T-helper 1 cell treated with Interleukin-12 subunit alpha and Interleukin-12 subunit beta and Interleukin-4 antibody, amounts not matched to agents 30 μg/mL and 1 μg/mL, for 36 hours (primary cell): Measurements from ENCODE around the gene CAGE1.

Experiments
- H3K27ac Mint-ChIP-seq: one replicate; pipeline ENCODE4 v1.8.0; 2021; ENCODE audit warnings: mild to moderate bottlenecking, mixed read lengths
- H3K27me3 Mint-ChIP-seq: one replicate; pipeline ENCODE4 v1.8.0; 2021; ENCODE audit warnings: low read depth, mixed read lengths
- H3K36me3 Mint-ChIP-seq: one replicate; pipeline ENCODE4 v1.8.0; 2021; ENCODE audit warnings: low read depth, mixed read lengths
- H3K4me1 Mint-ChIP-seq: one replicate; pipeline ENCODE4 v1.8.0; 2021; ENCODE audit warnings: low read depth, mixed read lengths
- H3K4me3 Mint-ChIP-seq: one replicate; pipeline ENCODE4 v1.8.0; 2021; ENCODE audit warnings: mild to moderate bottlenecking, moderate library complexity, mixed read lengths
- H3K9me3 Mint-ChIP-seq: one replicate; pipeline ENCODE4 v1.8.0; 2021; ENCODE audit warnings: mixed read lengths

CAGE1 gene

DNA sequence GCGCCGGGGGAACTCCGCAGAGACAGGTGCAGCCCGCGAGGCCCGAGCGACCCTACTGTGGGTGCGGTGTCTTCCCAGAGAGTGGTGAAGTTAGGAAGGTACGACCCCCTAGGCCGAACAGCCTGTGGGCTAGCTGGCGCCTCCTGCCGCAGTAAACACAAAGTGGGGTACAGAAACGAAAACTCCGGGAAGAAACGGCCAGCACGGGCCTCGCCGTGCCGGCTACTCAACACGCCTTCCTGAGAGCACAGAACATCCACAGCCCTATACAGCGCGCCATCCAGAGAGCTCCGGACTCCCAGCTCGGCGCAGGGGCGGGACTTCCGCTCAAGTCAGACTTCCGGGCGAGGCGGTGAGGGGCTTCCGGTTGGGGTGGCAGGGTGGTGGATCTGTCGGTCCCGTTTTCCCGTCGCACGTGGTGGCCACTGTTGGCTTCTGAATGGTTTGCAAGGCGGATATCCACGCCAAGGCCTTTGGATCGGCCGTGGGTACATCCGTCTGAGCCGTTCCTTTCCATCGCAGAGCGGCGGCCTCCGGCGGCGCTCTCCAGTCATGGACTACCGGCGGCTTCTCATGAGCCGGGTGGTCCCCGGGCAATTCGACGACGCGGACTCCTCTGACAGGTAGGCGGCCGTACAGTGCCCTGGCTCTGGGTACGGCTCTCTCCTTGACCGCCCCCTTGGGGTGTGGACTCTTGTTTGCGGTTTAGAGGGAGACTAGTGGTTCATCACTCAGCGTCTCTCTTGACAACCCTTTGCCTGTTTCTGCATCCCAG lies at the start of gene CAGE1, which contains the start of gene RIOK1:
CAGE1 (minus strand) TSS at position 292 of the 775 bp plus-strand sequence. CDS start 2,569 bp downstream, outside the sequence.
RIOK1 (plus strand) TSS at position 358 of the 775 bp plus-strand sequence; CDS start at position 553, 195 bp downstream.
- Mint-ChIP-seq H3K4me1 (peaks cover 38% of the 10 kb centered on the region), H3K9me3 (no peaks in the 10 kb centered on the region)

DNA sequence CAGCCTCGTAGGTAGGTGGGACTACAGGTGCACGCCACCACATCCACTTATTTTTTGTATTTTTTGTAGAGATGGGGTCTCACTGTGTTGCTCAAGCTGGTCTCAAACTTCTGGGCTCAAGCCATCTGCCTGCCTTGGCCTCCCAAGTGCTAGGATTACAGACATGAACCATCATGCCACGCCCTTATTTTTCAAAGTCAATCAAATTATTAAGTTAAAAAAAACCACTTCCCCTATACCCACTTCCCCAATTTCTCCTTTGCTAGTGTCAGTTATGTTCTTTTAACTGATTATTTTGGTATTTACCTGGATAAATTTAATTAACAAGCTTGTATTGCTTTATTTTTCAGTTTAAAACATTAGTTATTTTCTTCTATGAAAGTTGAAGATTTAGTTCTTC lies 49.7 kb upstream of the CAGE1 start:
- Mint-ChIP-seq H3K27ac (no peak overlapping the region), H3K27me3 (peaks cover 5% of the 10 kb centered on the region), H3K4me1 (no peaks in the 10 kb centered on the region), H3K9me3 (no peaks in the 10 kb centered on the region), H3K36me3 (no peaks in the 10 kb centered on the region), H3K4me3 (no peak overlapping the region)

More for the DNA sequence above, at the start of gene CAGE1, which contains the start of gene RIOK1:
- peak within 1 kb of the TSS; percentile 100 for H3K27ac Mint-ChIP-seq
- H3K27me3 Mint-ChIP-seq: no peaks in the 10 kb centered on the region
- H3K4me3 Mint-ChIP-seq: peak within 1 kb of the TSS; percentile 94
- peaks cover 18% of the 10 kb centered on the region for H3K36me3 Mint-ChIP-seq

DNA sequence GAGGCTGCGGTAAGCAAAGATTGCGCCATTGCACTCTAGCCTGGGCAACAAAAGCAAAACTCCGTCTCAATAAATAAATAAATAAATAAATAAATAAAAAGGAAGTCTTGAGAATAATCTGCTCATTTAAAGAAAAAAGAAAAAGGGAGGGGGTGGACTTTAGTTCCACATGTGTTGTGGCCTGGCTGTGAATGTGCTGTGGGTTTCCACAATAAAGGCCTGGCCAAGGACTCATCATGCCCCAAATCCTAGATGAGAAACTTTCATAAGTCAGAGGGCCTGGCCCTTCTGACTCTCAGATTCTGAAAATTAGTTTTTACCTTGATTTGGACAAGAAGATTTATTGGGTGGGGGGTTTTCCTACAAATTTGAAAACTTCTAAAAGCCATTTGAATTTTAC lies 48.5 kb upstream of the CAGE1 start:
- no peaks in the 10 kb centered on the region for H3K36me3 Mint-ChIP-seq
- no peak overlapping the region for H3K4me3 Mint-ChIP-seq
- H3K27me3 Mint-ChIP-seq: peaks cover 5% of the 10 kb centered on the region
- H3K4me1 Mint-ChIP-seq: no peaks in the 10 kb centered on the region
- H3K9me3 Mint-ChIP-seq: no peaks in the 10 kb centered on the region
- no peak overlapping the region for H3K27ac Mint-ChIP-seq

DNA sequence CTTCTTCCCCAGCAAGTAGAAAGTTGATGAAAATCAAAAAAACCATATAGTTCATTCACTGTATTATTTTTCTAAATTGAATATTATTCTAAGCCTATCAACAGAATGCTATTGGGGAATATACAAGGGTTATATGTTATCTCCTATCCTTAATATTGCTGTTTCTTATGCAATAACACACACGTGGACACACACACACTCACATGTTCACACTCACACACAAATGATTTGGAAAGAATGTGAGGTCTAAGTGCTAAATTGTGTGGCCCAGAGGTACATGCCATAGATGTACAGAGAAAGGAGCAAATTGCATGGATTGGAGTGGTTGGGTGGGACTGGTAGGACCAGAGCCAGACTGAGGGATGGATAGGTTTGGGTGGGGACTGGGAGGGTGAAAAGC lies 45.1 kb upstream of the CAGE1 start:
- Mint-ChIP-seq H3K4me1 (no peaks in the 10 kb centered on the region), H3K27me3 (peaks cover 5% of the 10 kb centered on the region), H3K4me3 (no peak overlapping the region), H3K9me3 (no peaks in the 10 kb centered on the region), H3K36me3 (no peaks in the 10 kb centered on the region), H3K27ac (no peak overlapping the region)

DNA sequence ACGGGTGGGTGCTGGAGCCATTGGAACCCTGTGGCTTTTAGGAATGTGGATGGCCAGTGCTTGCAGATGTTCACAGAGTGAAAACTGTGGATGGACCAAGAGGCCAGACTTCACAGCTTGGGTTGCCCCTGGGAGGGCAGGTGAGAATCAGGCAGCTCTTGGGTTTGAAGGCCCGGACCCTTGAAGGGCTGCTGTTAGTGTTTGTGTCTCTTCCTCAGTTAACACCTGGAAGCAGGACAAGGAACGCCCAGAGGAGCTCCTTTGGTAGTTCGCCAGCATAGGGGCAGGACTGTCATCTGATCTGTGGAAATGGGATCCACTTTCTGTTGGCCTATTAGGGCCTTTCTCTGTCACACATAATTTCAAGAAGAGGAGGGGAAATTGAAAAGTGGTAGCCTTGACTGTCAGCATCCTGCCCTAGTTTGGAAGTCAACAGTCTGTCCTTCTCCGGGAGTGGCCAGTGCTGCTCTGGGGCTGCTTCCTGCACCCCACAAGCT lies 43.6 kb upstream of the CAGE1 start:
- Mint-ChIP-seq H3K27ac (no peak overlapping the region), H3K4me3 (no peak overlapping the region), H3K4me1 (no peaks in the 10 kb centered on the region), H3K27me3 (peaks cover 5% of the 10 kb centered on the region), H3K9me3 (no peaks in the 10 kb centered on the region), H3K36me3 (no peaks in the 10 kb centered on the region)

DNA sequence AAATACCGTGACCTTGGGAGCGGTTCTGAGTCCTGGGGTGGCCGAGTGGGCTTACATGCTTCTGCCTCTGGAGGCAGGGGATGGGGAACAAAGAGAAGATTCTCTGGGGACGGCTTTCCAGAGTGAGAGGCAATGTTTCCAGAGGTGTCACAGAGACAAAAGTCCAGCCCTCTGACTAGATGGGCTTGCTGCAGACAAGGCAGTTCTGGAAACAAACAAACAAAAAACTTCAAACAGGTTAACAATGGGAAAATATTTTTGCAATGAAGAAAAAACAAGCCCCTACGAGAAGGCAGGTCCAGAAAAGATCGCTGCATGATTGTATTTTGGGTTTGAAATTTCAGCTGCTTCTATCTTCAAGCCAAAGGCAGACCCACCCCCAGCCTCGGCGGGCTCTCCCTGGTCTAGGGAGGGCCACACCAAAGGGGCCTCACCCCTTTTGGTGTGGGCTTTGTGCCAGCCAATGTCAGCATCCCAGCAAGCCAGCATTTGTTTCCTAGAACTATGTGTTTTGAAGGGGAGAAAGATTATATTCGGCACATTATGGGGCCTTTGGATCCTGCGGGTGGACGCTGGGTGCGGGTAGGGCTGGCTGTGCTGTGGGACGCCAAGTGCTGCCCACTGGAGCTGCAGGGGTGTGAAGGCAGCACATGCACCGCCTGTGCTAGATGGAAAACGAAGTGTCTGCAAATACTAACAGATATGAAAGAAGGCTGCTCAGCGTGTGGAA lies 43.0 kb upstream of the CAGE1 start:
- no peaks in the 10 kb centered on the region for H3K9me3 Mint-ChIP-seq
- no peak overlapping the region for H3K27ac Mint-ChIP-seq
- H3K27me3 Mint-ChIP-seq: peaks cover 5% of the 10 kb centered on the region
- H3K36me3 Mint-ChIP-seq: no peaks in the 10 kb centered on the region
- no peak overlapping the region for H3K4me3 Mint-ChIP-seq
- H3K4me1 Mint-ChIP-seq: no peaks in the 10 kb centered on the region

DNA sequence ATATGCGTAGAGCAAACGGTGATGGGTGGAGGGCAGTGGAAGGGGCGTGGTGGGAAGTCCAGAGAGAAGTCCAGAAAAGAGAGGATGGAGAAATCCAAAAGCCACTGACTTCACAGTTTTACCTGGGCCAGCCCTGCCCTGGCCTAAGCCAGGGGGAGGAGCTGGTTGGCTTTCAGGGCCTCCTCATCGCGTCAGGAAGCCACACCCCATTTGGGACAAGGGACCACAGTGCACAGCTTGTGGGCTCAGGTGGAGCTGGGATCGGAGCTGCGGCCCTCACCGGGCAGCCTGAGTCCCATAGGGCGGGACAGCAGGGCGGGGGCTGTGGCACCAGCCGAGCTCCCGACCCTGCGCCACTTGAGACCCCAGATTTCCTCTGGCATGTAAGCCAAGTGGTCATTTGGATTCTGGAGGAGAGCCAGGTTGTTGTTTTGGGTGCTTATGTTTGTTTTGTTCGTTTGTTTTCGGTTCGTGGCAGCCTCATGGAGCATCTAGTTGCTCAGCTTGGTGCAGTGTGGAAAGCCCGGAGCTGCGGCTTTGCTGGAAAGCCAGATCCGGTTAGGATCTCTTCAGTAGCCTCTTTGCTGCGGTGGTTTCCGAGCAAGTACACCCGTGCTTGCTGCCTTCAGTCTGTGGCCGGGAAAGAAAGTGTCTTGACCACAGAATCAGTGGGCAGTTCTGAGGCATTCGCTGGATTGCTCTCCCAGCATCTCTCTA lies 42.3 kb upstream of the CAGE1 start:
- no peaks in the 10 kb centered on the region for H3K36me3 Mint-ChIP-seq
- no peak overlapping the region for H3K4me3 Mint-ChIP-seq
- H3K9me3 Mint-ChIP-seq: no peaks in the 10 kb centered on the region
- no peaks in the 10 kb centered on the region for H3K4me1 Mint-ChIP-seq
- H3K27me3 Mint-ChIP-seq: peaks cover 5% of the 10 kb centered on the region
- H3K27ac Mint-ChIP-seq: no peak overlapping the region

DNA sequence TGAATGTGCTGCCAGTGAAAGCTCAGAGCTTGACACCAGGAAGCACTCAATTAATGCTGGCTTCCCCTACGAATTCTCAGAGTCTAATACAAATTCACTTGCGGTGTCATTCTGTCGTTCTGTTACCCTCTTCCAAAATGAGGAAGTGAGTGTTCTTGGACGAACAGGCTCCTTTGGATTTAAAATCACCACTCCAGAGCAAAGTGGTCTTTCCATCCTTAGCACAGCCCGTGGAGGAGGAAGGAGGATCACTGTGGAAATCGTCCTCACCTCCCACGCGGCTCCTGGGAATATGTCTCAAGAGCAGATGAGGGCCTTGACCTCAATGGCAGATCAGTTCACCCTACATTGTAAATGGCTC lies 41.8 kb upstream of the CAGE1 start:
- no peaks in the 10 kb centered on the region for H3K9me3 Mint-ChIP-seq
- H3K4me3 Mint-ChIP-seq: no peak overlapping the region
- peaks cover 5% of the 10 kb centered on the region for H3K27me3 Mint-ChIP-seq
- H3K36me3 Mint-ChIP-seq: no peaks in the 10 kb centered on the region
- H3K4me1 Mint-ChIP-seq: no peaks in the 10 kb centered on the region
- no peak overlapping the region for H3K27ac Mint-ChIP-seq

DNA sequence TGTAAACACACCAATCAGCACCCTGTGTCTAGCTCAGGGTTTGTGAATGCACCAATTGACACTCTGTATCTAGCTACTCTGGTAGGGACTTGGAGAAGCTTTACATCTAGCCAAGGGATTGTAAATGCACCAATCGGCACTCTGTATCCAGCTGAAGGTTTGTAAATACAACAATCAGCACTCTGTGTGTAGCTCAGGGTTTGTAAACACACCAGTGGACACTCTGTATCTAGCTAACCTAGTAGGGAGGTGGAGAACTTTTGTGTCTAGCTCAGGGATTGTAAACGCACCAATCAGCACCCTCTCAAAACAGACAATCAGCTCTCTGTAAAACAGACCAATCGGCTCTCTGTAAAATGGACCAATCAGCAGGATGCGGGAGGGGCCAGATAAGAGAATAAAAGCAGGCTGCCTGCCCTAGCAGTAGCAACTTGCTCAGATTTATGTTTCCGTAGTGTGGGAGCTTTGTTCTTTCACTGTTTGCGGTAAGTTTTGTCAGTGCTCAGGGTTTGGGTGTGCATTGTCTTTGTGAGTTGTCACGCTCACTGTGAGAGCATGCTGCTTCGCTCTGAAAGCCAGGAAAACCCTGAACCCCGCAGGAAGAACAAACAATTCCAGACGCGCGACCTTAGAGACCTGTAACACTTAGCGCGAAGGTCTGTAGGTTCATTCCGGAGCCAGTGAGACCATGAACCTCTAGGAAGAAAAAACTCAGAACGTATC lies 37.1 kb upstream of the CAGE1 start:
- Mint-ChIP-seq H3K27me3 (no peaks in the 10 kb centered on the region), H3K27ac (no peak overlapping the region), H3K36me3 (no peaks in the 10 kb centered on the region), H3K9me3 (no peaks in the 10 kb centered on the region), H3K4me3 (no peak overlapping the region), H3K4me1 (no peaks in the 10 kb centered on the region)

DNA sequence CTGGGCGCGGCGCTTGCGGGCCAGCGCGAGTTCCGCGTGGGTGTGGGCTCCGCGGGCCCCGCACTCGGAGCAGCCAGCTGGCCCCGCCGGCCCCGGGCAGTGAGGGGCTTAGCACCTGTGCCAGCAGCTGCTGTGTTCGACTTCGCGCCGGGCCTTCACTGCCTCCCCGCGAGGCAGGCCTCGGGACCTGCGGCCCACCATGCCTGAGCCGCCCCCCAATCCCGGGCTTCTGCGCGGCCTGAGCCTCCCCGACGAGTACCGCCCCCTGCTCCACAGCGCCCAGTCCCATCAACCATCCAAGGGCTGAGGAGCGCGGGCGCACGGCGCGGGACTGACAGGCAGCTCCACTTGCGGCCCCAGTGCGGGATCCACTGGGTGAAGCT lies 36.3 kb upstream of the CAGE1 start:
- Mint-ChIP-seq H3K27ac (no peak overlapping the region), H3K27me3 (no peaks in the 10 kb centered on the region), H3K4me1 (no peaks in the 10 kb centered on the region), H3K36me3 (peaks cover 2% of the 10 kb centered on the region), H3K4me3 (no peak overlapping the region), H3K9me3 (no peaks in the 10 kb centered on the region)

DNA sequence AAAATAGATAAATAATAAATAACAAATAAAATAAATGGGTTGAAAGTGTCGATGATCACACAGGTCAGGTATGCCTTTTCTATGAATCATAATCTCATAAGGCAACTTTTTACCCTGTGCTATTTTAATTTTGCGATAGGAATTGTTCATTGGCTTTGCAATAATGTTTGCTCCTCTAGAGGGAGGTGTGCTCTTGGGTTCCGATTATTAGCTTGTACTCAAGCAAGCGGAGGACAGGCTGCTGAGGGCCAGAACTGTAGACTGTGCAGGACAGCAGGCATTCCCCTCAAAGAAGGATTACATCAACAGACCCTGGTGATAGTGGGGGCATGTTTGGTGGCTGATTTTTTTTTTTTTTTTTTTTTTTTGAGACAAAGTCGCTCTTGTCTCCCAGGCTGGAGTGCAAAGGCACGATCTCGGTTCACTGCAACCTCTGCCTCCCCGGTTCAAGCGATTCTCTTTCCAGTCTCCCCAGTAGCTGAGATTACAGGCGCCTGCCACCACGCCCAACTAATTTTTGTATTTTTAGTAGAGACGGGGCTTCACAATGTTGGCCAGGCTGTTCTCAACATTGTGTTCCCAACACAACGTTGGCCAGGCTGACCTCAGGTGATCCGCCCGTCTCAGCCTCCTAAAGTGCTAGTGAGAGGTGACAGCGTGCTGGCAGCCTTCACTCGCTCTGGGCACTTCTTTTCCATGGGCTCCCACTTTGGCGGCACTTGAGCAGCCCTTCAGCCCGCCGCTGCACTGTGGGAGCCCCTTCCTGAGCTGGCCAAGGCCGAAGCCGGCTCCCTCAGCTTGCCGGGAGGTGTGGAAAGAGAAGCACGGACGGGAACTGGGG lies 35.6 kb upstream of the CAGE1 start:
- Mint-ChIP-seq H3K27me3 (no peaks in the 10 kb centered on the region), H3K9me3 (no peaks in the 10 kb centered on the region), H3K36me3 (peaks cover 5% of the 10 kb centered on the region), H3K4me1 (no peaks in the 10 kb centered on the region), H3K27ac (no peak overlapping the region), H3K4me3 (no peak overlapping the region)

DNA sequence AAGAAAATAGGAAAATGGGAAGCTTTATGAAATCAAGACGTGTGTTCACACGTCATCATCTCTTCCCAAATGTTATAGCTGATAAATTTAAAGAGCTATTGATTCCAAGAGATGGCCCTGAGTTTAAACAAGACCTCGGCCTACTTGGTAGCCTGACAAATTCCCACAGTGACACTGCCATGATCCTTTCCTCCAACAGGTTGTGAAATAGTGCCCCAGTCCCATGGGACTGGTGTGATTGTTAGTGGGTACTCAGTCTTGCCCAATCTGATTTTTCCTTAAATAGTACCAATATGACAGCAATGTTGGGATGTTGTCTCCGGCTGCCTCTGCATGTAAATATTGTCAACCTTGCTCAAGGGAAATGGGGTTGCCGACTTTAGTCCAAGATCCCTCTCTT lies 34.5 kb upstream of the CAGE1 start:
- H3K27ac Mint-ChIP-seq: no peak overlapping the region
- no peaks in the 10 kb centered on the region for H3K27me3 Mint-ChIP-seq
- no peak overlapping the region for H3K4me3 Mint-ChIP-seq
- H3K4me1 Mint-ChIP-seq: no peaks in the 10 kb centered on the region
- peaks cover 8% of the 10 kb centered on the region for H3K36me3 Mint-ChIP-seq
- no peaks in the 10 kb centered on the region for H3K9me3 Mint-ChIP-seq

DNA sequence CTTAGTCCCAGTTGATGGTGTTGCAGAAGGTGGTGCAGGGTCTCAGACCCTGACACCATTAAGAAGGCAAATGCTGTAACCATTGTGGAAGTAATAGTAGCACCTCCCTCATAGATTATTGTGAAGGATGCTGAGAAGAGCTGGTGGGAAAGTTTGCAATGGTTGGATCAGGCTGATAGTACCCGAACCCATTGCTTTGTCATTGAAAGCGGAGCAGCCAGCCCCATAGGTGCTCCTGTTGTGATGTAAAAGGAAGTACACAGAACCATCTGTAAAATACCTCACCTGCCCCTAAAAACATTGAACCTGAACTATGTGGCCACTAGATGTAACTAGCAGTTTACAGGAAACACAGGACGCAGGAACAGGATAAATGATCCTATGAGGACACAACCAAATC lies 31.5 kb upstream of the CAGE1 start:
- Mint-ChIP-seq H3K4me3 (no peak overlapping the region), H3K4me1 (no peaks in the 10 kb centered on the region), H3K36me3 (peaks cover 24% of the 10 kb centered on the region), H3K9me3 (no peaks in the 10 kb centered on the region), H3K27ac (no peak overlapping the region), H3K27me3 (no peaks in the 10 kb centered on the region)
